Stimulated activated CD8-positive, alpha-beta memory T cell treated with anti-CD3 and anti-CD28 coated beads, Interleukin-7, amount 100 ng/mL, for 1 hour (primary cell): Measurements from ENCODE around the gene KPNB1.

Source experiments
- DNase-seq, 2 donors: peaks; one replicate each; pipeline ENCODE4 v3.0.0-alpha.2; 2020; ENCODE audit warnings: low read depth in 2 of 2

Gene KPNB1

GRCh38 chr17:47636273-47637030 lies 13.3 kb upstream of the KPNB1 start:
- no peak for DNase-seq

- DNase-seq: no peak
These were observed 10.8 kb upstream of the KPNB1 start for GRCh38 chr17:47638903-47639302.

- DNase-seq: no peak
These were observed 9.6 kb upstream of the KPNB1 start for GRCh38 chr17:47640076-47640475.

GRCh38 chr17:47641202-47641601 lies 8.5 kb upstream of the KPNB1 start:
- no peak for DNase-seq

GRCh38 chr17:47643116-47643515 lies 6.6 kb upstream of the KPNB1 start:
- DNase-seq: no peak

GRCh38 chr17:47644324-47644723 lies 5.4 kb upstream of the KPNB1 start:
- DNase-seq: no peak

- peak in 1 of 2 donors; percentile 14 for DNase-seq
These were observed 329 bp downstream of the KPNB1 start for GRCh38 chr17:47649972-47650524.

- DNase-seq: peak; percentile 76 to 80
These were observed 1.1 kb downstream of the KPNB1 start for GRCh38 chr17:47650525-47651522.

- no peak for DNase-seq
These were observed 2.0 kb downstream of the KPNB1 start for GRCh38 chr17:47651704-47652103.

- DNase-seq: no peak
These were observed 2.9 kb downstream of the KPNB1 start for GRCh38 chr17:47652570-47652969.

- DNase-seq: no peak
These were observed 3.7 kb downstream of the KPNB1 start for GRCh38 chr17:47653442-47653841.

- DNase-seq: no peak
These were observed 5.3 kb downstream of the KPNB1 start for GRCh38 chr17:47654991-47655390.

- DNase-seq: no peak
These were observed 10.4 kb downstream of the KPNB1 start for GRCh38 chr17:47660064-47660492.

GRCh38 chr17:47663912-47664623 lies 14.3 kb downstream of the KPNB1 start:
- peak; percentile 10 to 45 for DNase-seq

- DNase-seq: no peak
These were observed 14.9 kb downstream of the KPNB1 start for GRCh38 chr17:47664624-47664941.

- no peak for DNase-seq
These were observed 15.9 kb downstream of the KPNB1 start for GRCh38 chr17:47665655-47666054.

- no peak for DNase-seq
These were observed 19.4 kb downstream of the KPNB1 start for GRCh38 chr17:47669081-47669480.

- DNase-seq: no peak
These were observed 20.3 kb downstream of the KPNB1 start for GRCh38 chr17:47670064-47670463.

- no peak for DNase-seq
These were observed 24.8 kb downstream of the KPNB1 start for GRCh38 chr17:47674499-47674898.

- no peak for DNase-seq
These were observed 25.9 kb downstream of the KPNB1 start for GRCh38 chr17:47675380-47676198.

- no peak for DNase-seq
These were observed 26.4 kb downstream of the KPNB1 start for GRCh38 chr17:47676199-47676472.
